ENCODE results near the gene NPTX1. TPM values are rescaled to one million over a fixed set of nuclear protein-coding genes. Genes with fewer than 3 reads are reported as not detected.
A peak's percentile ranks its signal among the peaks of the same experiment; 100 is the strongest.

The NPTX1 gene
- total RNA-seq, result not detected
- long read RNA-seq, result 0 reads

GRCh38 chr17:80475910-80476876, at the start of gene NPTX1:
Gene NPTX1, minus strand, starts transcription at chr17:80476607. Its CDS starts 161 bp downstream, at chr17:80476446.
- intact Hi-C loops (cut with DNase I), result no loop called here

GRCh38 chr17:80523956-80524712, 47.7 kb upstream of the NPTX1 start:
- ATAC-seq, result no peak
- intact Hi-C loops (cut with DNase I), result no loop called here

More at GRCh38 chr17:80475910-80476876, at the start of gene NPTX1:
- DNase-seq (ENCODE audit: missing footprints) (no peak), ATAC-seq (peak; percentile 17)

GRCh38 chr17:80523054-80523744, 46.8 kb upstream of the NPTX1 start:
- no peak for DNase-seq (ENCODE audit: missing footprints)
- intact Hi-C loops (cut with DNase I), result no loop called here
- no peak for ATAC-seq

More at GRCh38 chr17:80523956-80524712, 47.7 kb upstream of the NPTX1 start:
- no peak for DNase-seq (ENCODE audit: missing footprints)

DNA sequence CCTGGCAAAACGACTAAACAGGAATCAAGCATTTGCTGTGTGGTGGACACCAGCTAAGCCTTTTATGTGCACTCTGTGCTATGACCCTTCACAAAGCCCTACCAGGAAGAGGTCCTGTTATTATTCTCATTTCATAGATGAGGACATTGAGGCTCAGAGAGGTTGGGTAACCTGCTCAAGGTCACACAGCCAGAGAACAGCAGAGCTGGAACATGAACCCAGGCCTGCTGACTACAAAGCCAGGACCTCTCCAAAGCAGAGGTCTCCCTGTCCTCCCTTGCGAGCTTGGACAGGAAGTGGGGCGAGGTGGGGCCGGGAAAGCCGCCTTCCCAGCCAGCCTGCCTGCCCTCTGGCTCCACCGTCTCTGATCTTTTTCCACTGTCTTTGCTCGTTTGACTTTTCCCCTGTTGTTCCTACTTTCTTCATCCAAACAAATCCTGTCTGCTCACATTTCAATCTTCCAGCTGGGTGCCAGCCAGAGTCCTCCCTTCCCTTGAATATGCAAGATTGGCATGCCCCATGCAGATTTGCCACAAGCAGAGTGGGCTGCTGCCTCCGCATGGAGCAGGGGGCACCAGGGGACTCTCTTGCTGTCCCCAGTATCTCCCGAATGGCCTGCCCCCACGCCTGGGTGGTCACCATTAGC, 44.5 kb upstream of the NPTX1 start:
- intact Hi-C loops (cut with DNase I), result no loop called here
- ATAC-seq, result no peak
- DNase-seq (ENCODE audit: missing footprints), result no peak

GRCh38 chr17:80519091-80519781, 42.8 kb upstream of the NPTX1 start:
- intact Hi-C loops (cut with DNase I), result no loop called here
- ATAC-seq (no peak), DNase-seq (ENCODE audit: missing footprints) (no peak)

GRCh38 chr17:80518392-80518791, 42.0 kb upstream of the NPTX1 start:
- DNase-seq (ENCODE audit: missing footprints), result no peak
- no peak for ATAC-seq
- intact Hi-C loops (cut with DNase I), result no loop called here

GRCh38 chr17:80517641-80518040, 41.2 kb upstream of the NPTX1 start:
- ATAC-seq, result no peak
- intact Hi-C loops (cut with DNase I), result no loop called here
- no peak for DNase-seq (ENCODE audit: missing footprints)

- DNase-seq (ENCODE audit: missing footprints) (no peak), ATAC-seq (no peak)
- intact Hi-C loops (cut with DNase I), result no loop called here
These were observed 39.9 kb upstream of the NPTX1 start for GRCh38 chr17:80516171-80516932.

DNA sequence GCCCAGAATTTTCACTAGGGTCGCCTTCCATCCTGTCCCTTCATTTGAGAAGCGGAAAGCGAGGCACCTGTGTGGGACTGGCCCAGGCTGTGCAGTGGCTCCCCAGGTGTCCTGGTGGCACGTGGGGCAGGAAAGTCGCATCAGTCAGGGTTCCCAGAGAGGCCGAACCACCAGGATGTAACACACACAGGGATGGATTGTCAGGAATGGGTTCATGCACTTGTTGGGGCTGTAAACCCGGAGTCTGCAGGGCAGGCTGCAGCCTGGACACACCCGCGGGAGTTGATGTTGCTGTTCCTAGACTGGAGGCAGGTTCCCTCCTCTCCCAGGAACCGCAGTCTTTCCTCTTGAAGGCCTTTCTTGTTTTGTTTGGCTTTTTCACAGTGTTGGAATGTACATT, 37.5 kb upstream of the NPTX1 start:
- ATAC-seq, result no peak
- intact Hi-C loops (cut with DNase I), result no loop called here
- no peak for DNase-seq (ENCODE audit: missing footprints)

GRCh38 chr17:80513201-80513600, 36.8 kb upstream of the NPTX1 start:
- intact Hi-C loops (cut with DNase I), result no loop called here
- no peak for ATAC-seq

GRCh38 chr17:80512233-80512632, 35.8 kb upstream of the NPTX1 start:
- DNase-seq (ENCODE audit: missing footprints), result no peak
- intact Hi-C loops (cut with DNase I), result no loop called here
- no peak for ATAC-seq

More at GRCh38 chr17:80513201-80513600, 36.8 kb upstream of the NPTX1 start:
- no peak for DNase-seq (ENCODE audit: missing footprints)

DNA sequence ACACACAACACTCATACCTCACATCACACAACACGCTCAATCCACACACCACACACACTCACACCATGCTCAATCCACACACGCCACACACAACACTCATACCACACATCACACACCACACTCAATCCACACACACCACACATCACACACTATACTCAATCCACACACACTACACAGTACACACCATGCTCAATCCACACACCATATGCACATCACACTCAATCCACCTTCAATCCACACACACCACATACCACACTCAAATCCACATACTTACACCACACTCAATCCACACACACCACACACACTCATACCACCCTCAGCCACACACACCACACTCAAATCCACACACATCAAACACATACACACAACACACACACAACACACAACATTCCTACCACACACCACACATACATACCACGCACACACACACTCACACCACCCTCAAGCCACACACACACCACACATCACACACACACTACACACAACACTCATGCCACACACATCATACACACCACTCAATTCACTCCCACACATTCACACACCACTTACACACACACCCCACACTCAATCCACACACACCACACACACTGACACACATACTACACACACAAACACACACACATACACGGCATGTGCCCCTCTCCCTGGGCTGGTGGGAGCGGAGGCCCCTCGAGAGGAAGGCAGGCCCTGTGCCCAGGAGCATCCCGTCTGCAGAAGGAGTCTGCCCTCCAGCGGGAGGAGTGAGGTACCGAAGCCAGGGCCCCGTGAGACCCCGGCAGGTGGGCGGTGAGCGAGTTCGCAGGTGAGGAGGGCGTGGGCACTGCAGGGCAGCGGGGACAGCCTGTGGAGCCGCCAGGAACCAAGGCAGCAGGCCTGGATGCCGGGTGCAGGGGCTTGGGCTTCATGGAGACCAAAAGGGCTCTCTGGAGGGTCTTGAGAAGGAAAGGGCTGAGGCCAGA, 35.1 kb upstream of the NPTX1 start:
- no peak for DNase-seq (ENCODE audit: missing footprints)
- no peak for ATAC-seq
- intact Hi-C loops (cut with DNase I), result no loop called here

DNA sequence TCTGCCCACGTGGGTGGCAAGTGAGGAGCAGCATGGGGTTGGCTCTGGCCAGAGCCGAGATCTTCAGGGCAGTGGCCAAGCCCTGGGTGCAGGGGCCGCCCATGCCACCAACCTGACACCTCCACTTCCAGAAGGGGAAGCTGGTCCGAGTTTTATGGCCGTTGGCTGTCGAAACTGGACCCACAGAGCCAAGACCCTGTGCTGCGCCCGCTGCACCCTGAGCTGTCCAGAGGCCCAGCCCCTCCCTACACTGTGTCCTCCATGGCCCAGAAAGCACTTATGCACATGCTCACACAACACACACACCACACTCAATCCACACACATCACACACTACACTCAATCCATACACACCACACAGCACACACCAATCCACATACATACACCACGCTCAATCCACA, 34.4 kb upstream of the NPTX1 start:
- no peak for DNase-seq (ENCODE audit: missing footprints)
- no peak for ATAC-seq
- intact Hi-C loops (cut with DNase I), result no loop called here

DNA sequence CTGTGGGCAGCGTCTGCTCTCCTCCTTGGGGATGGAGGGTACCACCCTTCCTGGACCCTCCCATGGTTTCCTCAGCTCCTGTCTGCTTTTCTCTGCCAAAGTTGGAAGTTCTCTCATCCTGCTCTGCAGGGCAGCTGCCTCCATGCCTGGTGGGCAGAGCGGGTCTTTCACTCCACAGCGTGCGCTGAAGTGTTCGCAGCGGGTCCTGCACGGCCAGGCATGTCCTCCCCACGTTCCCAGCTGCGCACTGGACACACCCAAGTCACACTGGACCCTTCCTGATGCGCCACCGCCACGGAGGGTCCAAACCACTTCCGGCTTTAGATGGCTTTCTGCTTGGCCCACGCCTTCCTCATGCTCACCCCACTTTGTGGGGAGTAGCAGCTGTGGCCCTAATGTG, 33.7 kb upstream of the NPTX1 start:
- ATAC-seq (no peak), DNase-seq (ENCODE audit: missing footprints) (no peak)
- intact Hi-C loops (cut with DNase I), result no loop called here

DNA sequence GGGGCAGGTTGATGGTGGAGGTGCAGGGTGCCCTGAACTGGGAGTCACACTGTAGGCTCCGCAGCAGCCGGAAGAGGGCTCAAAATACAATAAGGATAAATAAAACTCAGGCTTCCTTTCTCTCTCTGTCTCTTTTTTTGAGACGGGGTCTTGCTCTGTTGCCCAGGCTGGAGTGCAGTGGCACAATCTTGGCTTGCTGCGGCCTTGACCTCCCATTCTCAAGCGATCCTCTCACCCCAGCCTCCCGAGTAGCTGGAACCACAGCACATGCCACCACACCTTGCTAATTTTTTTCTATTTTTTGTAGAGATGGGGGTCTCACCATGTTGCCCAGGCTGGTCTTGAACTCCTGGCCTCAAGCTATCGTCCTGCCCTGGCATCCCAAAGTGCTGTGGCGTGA, 32.9 kb upstream of the NPTX1 start:
- intact Hi-C loops (cut with DNase I), result no loop called here
- DNase-seq (ENCODE audit: missing footprints) (no peak), ATAC-seq (no peak)

DNA sequence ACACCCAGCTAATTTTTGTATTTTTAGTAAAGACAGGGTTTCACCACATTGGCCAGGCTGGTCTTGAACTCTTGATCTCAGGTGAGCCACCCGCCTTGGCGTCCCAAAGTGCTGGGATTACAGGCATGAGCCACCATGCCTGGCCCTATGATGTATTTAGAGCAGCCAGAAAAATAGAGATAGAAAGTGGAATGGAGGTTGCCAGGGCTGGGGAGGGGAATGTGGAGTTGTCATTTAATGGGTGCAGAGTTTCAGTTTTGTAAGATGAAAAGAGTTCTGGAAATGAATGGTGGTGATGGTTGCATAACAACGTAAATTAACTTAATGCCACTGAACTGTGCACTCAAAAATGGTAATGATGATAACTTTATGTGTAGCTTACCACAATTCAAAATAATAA, 31.6 kb upstream of the NPTX1 start:
- no peak for ATAC-seq
- intact Hi-C loops (cut with DNase I), result no loop called here
- no peak for DNase-seq (ENCODE audit: missing footprints)

All from Right ventricle myocardium inferior (tissue), 1 donor.